Choroid plexus epithelial cell (primary cell): Measurements from ENCODE around the gene HYKK.
"Not testable (repeated sequence)": the region's sequence is repeated elsewhere in the genome, so short reads cannot be mapped to it uniquely, and the experiment has no call there.

Experiments used
- DNase-seq: peaks from one replicate; pipeline ENCODE4 v3.0.0-alpha.2; 2010; ENCODE audit warnings: low read depth
- H3K4me3 ChIP-seq: 2 replicates; pipeline ENCODE4 v1.5.1; 2011; ENCODE audit warnings: low read depth, mild to moderate bottlenecking, control low read depth, low read length, moderate library complexity
- CTCF ChIP-seq: conservative IDR thresholded peaks from 2 replicates; pipeline ENCODE4 v1.5.1; 2011; ENCODE audit warnings: low read depth, mild to moderate bottlenecking, control low read depth, inconsistent platforms, low read length, moderate library complexity

Gene HYKK

GRCh38 chr15:78551902-78552301, 44.5 kb downstream of the HYKK start:
- no peak for DNase-seq
- TF ChIP-seq CTCF: no peak
- H3K4me3 ChIP-seq: no peak overlapping the region

- H3K4me3 ChIP-seq: no peak overlapping the region
- TF ChIP-seq CTCF: no peak
- no peak for DNase-seq
Observed at GRCh38 chr15:78552597-78552996, 45.2 kb downstream of the HYKK start.

- not testable (repeated sequence) for DNase-seq, H3K4me3 ChIP-seq
Observed at GRCh38 chr15:78560201-78560600, 52.8 kb downstream of the HYKK start.

GRCh38 chr15:78561490-78561889, 54.1 kb downstream of the HYKK start:
- TF ChIP-seq CTCF: no peak

GRCh38 chr15:78563092-78563491, 55.7 kb downstream of the HYKK start:
- no peak for DNase-seq
- no peak overlapping the region for H3K4me3 ChIP-seq
- TF ChIP-seq CTCF: no peak

More at GRCh38 chr15:78561490-78561889, 54.1 kb downstream of the HYKK start:
- DNase-seq: no peak
- no peak overlapping the region for H3K4me3 ChIP-seq

GRCh38 chr15:78564743-78565096, 57.3 kb downstream of the HYKK start:
- no peak for DNase-seq
- TF ChIP-seq CTCF: no peak
- H3K4me3 ChIP-seq: no peak overlapping the region

- TF ChIP-seq CTCF: no peak
- DNase-seq: peak; percentile 84
- H3K4me3 ChIP-seq: peak within 1 kb of the TSS; percentile 70
Observed at GRCh38 chr15:78565097-78565950, 57.9 kb downstream of the HYKK start, which contains the start of gene CHRNA5. Gene CHRNA5, plus strand, starts transcription at chr15:78565520. Its CDS starts 200 bp downstream, at chr15:78565720.
